Effector CD8-positive, alpha-beta T cell (primary cell): Measurements from ENCODE around the gene FIG4.
"Not testable (repeated sequence)": the region's sequence is repeated elsewhere in the genome, so short reads cannot be mapped to it uniquely, and the experiment has no call there.

Experiments
- DNase-seq: peaks from one replicate; lab custom pipeline; 2025; lab: John Stamatoyannopoulos, UW

FIG4 gene

DNA sequence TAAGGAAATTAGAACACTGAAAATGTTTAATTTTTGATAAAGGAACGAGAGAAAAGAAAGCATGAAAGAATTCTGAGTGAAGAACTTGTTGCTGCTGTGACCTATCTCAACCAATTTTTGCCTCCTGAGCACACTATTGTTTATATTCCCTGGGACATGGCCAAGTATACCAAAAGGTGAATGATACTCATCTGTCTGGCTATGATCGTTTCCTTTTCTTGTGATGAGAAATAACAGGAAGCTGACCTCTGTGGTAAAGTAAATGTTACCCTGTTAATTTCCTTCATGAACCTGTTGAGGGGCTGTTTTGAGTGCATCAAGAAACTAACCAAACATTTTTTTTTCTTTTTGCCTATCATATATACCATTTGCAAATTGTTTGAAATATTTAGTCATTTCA, 69.1 kb downstream of the FIG4 start:
- no peak for DNase-seq

DNA sequence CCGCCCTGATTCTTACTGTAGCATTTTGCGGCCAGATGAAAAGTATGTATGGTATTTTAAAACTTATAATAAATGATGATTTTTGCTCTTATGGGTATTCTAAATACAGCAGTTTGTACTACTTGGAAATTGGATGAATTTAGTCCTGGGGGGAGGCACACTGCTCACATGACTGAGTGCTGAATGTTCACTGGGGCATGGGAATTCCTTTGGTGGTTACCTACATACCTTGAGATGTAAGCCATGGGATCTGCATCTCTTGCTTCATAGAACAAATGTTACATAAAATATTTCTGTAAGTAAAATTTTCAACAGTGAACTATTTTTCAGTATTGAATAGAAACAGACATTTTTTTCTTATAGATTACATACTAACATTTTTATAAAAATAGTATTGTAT, 71.1 kb downstream of the FIG4 start:
- no peak for DNase-seq

DNA sequence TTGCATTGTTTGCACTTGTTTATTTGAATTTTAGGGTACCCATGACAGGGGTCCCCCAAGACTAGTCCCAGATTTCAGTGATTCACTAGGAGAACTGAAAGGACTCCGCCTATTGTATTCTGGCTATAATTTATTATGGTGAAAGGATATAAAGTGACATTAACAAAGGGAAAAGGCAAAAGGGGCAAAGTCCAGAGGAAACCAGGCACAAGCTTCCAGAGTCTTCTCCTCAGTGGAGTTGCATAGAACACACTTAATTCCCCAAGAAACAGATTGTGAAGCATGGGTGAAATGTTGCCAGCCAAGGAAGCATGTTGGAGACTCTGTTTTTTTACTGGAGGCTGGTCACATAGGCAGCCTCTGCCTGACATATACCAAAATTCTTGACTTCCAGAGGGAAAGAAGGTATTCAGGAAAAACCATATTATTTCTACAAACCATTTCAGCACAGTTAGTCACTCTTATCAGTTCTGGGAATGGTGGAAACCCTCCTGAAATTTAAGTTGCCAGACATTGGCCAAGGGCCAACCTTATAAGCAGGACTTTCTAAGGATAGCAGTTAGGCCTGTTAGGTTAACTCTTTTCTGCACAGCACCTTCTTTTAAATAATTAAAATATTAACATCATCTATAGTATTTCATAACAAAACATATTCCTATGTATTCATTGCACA, 71.8 kb downstream of the FIG4 start:
- no peak for DNase-seq

DNA sequence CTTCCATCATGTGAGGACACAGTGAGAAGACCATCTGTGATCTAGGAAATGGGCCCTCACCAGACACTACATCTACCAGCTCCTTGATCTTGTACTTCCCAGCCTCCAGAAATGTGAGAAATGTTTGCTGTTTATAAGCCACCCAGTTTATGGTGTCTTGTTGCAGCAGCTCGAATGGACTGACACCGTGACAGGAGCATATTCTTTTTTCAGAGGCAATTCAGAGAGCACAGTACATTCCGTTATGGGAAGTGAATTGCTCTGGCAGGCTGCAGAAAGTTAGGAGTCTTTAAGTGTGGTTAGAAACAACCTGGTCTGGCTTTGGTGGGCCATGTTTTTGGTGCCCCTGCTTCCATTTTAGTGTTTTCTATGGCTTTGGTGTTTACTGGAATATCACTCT, 75.1 kb downstream of the FIG4 start:
- DNase-seq = no peak

DNA sequence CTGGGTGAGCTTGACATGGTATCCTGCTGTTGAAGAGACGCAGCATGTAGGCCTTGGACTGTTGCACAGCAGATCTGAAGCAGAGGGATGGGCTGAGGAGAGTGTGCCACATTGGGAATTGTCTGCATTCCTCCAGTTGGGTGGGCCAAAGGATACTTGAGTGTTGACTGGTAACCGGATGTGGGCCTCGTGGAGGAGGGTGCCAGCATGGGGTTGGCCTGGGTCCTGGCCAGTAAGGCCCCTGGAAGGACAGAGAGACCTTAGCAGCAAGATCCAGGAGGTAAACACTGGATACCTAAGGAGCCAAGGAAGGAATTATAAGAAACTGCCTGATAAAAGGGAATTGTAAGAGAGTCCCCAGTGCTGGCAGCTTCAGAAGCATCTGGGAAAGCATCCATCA, 76.9 kb downstream of the FIG4 start:
- DNase-seq = no peak

DNA sequence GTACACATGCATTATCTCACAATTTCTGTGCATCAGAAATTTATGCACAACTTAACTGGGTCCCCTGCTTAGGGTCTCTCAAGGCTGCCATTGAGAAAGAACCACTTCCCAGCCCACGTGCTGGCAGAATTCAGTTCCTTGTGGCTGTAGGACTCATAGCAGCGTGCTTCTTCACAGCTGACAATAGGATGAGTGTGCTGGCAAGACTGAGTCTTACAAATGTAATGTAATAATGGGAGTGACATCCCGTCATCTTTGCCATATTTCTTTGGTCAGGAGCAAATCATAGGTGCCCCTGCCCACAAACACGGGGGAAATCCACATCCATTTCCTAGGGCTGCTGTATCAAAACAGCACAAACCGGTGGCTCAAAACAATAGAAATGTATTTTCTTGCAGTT, 77.4 kb downstream of the FIG4 start:
- DNase-seq = no peak

DNA sequence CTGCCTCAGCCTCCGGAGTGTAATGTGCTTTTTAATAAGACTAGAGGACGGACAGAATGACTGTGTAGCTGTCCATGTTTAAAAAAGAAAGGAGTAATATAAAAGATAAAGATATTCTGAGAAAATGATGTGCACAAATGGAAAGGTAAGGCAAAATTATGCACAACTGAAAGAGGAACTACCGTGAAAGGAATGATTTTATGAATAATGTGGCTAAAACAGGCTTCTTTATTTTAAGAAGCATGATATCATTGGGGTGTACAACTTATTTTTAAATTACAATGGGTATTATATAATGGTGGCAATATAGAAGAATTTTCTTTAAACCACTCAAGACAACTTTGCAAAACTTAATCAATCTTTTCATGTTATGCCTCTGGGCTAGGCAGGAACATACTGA, 78.1 kb downstream of the FIG4 start:
- no peak for DNase-seq

DNA sequence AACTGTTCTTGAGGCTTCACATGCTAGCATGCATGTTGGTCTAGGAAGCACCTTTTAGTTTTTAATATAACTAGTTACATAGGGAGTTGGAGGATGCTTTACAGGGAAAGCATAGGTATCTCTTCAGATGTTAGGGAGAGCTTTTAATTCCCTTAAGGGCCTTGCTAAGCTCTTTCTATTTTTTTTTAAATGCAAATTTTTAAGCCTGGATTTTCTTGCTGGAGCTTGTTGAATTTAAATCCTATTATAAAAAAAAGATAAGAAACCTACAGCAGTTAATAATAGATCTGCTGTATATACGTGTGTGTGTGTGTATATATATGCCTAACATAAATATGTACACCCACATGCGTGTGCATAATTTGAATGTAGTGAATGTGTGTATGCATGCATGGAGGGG, 79.0 kb downstream of the FIG4 start:
- no peak for DNase-seq

DNA sequence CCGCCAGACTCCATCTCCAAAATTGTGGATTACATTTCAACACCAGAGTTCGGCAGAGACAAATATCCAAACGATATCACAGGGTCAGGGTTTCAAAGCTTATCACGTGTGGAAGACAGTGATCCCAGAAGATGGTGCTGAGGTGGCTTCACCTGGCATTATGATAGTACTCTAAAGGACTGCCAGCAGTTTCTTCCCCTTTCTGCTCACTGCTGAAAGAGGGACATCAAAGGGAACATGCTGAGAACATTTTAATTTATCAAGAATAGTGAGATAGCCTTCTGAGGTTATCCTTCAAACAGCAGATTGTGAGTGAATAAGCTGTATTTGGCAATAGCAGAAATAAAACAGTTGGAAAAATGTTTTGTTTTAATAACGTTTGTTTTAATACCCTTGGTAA, 79.7 kb downstream of the FIG4 start:
- no peak for DNase-seq

DNA sequence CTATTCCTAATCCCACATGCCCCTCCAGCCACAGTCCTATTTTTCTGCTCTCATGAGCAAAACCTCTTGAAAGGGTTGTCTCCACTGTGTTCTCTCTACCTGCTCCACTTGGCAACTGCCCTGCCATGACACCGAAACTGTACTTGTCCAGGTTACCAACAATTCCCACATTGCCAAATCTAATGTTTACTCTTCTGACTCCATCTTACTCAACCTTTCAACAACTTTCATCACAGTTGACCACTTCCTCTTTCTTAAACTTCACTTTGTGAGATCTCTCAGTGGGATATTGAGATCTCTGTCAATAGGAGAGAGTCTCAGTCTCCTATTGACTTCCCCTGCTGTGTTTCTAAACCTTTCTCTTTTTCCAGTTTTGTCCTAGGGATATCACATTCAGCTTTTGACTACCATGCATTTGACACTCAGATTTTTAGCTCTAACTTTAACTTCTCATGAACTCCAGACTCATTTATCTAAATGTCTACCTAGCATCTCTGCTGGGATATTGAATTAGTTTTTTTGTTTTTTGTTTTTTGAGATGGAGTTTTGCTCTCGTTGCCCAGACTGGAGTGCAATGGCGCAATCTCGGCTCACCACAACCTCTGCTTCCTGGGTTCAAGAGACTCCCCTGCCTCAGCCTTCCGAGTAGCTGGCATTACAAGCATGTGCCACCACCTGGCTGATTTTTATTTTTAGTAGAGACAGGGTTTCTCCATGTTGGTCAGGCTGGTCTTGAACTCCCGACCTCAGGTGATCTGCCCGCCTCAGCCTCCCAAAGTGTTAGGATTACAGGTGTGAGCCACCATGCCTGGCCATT, 81.1 kb downstream of the FIG4 start:
- not testable (repeated sequence) for DNase-seq

DNA sequence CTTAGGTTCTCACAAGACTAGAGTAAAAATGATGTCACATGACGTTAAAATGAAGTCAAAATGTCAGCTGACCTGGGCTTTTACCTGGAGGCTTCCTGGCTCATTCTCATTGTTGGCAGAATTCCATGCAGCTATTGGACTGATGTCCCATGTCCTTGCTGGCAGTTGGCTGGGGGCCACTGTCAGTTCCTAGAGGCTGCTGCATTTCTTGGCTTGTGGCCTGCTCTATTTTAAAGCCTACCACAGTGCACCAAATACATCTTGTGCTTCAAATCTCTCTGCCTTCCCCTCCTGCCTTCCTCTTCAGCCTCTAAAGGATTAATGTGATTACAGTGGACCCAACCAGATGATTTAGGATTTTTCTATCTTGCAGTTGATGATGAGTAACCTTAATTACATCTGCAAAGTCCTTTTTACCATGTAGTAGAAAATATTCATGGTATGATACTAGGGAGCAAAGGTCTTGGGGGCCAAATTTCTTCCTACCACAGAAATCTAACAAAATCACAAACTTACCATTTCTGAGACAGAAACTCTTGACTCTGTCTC, 81.9 kb downstream of the FIG4 start:
- no peak for DNase-seq

DNA sequence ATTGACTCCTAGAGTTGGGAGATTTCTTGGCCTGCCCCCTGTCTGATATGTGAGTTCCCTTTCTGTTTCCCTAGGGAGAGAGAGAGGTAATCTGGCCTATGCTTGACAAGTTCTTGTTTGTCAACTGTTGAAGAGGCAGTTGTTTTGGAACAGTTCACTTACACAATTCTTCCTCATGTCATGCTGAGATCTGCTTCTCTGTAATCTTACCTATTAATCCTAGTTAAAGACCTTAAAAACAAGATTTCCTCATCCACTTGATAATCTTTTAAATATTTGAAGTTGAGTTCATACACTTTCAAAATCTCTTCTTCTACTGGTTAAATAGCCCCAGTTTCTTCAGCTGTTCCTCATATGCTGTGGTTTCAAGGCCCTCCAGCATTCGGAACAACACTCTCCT, 89.9 kb downstream of the FIG4 start:
- DNase-seq = no peak

DNA sequence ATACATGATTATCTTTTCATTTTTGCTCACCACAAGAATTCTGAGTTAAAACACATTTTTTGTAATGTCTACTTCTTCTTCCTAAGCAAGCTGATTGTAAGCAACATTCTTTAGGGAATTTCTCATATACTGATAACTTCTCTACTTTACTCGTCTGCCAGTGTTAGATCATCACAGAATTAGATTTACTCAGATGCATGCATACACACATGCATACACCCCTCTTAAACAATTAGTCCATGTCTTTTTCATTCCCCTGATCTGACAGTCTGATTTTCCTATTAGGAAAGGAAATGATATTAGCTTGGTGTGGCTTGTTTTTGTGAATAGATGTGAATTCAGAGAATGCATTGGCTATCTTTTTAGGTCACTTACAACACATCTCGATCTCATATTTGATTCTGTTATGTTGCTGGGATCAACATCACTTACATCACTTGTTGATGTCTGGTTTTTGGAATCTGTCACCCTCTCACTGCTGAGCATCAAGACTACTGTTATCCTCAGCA, 91.4 kb downstream of the FIG4 start:
- DNase-seq = no peak

DNA sequence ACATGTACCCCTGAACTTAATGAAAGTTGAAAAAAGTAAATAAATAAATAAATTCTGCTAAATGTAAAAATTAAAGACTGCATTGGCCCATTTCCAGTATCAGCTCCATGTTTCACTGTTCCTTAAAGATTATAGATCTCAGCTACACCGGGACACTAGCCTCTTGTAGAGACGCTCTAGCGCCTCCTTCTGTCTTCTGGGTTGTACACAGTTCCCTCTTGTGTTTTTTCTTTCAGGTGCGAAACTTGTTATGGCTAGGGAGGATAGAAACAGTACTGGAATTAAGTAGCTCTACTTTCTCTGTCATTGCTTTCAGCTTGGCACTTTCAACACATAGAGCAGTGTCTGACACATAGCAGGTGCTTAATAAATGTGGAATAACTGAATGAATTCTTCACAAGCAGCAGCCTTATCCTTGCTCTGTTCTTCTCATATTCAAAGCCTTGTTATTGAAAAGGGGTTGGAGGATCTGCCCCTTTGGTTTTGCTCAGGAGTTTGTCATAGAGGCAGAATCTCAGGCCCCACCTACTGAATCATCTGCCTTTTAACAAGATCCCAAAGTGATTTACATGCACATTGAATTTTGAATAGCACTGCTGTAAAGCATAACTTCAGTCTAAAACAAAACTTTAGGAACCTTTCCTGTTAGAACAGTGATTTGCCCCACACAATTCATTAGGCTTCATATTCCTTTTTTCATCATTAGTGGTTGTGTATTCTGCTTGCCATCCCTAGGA, 92.3 kb downstream of the FIG4 start:
- no peak for DNase-seq

DNA sequence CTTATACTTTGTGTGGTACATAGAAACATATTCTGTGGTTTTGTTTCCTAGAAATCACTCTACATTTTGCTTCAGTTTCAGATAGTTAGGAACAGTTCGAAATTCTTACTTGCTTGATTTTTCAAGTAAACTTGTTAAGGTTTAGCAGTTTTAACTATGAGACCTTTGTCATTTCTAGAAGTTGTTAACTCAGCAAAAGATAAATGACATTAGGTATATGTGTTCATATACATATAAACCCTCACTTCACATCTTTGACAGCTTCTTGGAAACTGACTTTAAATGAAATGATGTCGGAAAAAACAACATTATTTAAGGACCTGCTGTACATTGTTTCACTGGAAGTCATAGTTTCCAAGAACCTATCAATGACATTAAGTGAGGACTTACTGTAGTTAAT, 96.2 kb downstream of the FIG4 start:
- DNase-seq = no peak

DNA sequence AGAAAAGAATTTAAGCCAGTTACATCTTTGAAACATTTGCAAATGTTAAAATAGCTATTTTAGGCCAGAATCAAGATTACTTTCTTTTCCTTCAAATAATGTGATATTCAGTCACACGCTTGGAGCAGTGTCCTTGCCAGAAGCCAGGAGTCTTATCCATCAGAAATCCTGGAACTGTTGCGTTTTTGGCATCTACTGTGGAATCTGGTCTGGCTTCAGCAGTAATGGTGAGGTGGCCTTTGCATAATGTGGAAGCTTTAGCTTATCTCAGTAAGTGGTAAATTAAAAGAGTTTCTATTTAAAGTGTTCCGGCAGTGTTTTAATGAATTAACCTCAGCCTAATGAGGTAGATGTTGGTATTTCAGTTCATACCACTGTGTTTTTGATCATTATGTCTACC, 97.6 kb downstream of the FIG4 start:
- DNase-seq = no peak

DNA sequence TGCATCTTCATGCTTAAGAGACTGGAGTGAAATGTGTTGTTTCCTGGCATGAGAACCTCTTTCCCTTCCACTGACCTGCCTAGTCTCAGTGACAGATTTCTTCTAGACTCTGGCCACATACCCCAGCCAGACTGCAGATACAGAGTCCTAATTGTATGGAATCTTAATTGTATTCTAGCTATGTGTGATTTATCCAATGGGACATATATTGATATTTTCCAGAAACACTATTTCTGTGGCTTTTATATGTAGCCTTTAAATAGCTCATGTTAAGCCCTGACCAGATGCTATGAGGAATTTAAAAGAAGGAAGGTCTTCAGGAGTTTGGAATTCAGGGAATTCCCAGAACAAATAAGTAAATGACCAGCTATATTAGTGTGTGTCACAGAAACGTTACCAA, 99.0 kb downstream of the FIG4 start:
- DNase-seq = no peak

DNA sequence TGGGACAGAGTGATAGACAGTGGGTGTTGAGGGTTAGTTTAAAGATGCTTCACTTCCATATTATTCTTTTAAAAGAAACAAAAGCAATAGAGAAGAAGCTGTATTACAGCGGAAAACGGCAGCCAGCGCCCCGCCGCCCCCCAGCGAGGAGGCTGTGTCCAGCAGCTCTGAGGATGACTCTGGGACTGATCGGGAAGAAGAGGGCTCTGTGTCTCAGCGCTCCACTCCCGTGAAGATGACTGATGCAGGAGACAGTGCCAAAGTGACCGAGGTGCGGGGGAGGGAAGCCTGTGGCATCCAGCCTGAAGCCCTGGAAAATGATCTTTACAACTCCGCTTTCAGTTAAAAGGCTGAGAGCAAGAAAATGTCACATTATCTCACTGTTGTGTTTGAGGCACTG, 100.2 kb downstream of the FIG4 start:
- no peak for DNase-seq

DNA sequence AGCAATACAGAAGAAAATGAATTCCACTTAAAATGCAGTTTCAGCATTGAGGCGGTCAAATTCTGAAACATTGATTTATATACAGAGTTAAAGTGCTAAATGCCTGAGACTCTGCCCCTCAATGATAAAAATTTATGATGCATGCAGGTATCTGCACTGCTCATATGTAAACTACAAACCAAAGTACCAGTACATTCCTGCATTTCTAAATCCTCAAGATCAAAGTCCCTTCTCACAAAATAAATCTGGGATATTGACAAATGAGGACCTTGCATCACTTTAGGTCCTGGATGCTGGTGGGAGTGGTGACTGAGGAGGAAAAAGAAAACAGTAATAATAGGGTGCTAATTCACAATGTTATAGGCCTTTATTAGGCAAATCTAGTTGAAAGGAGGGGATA, 101.9 kb downstream of the FIG4 start:
- no peak for DNase-seq

DNA sequence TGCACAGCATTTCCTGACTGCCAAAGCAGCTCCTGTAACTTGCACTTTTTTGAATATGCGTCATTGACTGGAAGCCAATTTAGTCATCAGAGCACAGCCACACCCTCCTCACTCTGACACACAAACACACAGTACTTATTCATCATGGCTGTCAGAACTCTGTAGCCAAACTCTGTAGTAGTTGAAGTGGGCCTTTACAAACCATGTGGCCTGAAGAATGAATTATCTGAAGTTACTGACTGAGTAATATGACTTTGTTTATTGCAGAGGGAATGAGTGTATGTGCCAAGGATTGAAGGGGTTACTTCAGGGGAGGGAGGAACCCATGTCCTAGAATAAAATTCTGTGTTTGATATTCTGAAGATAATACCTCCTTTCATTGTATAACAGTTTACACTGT, 102.7 kb downstream of the FIG4 start:
- no peak for DNase-seq

DNA sequence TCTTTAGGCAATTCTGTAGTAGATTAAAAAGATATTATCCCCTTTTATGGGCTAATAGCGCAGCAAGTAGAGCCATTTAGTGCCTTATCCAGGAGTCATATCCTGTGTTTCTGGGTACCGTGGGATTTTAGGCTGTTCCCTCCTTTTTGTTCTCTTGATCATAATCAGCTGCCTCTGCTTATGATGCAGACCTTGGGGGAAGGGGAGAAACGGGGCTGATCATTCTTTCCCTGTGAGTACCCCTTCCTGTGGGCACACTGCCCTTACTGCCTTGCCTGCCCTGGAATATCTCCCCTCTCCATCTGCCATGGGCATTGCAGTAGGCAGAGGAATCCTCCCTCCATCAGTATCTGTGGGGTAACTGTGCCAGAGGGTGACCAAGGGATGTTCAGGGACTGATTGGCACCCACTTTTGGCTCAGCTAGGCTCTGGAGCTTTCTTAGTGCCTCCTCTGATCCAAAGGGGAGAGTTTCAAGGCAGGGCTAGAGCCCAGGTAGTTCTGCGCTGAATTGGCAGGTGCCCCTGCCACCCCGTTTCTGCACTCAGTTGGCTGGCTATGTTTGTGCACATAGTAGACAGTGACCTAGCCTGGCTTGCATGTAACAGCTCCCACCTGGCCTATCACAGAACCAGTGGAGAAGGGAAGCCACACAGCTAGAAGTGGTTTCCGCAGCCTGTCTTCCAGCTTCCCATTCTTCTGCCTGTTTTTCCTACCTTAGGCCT, 103.3 kb downstream of the FIG4 start:
- no peak for DNase-seq

DNA sequence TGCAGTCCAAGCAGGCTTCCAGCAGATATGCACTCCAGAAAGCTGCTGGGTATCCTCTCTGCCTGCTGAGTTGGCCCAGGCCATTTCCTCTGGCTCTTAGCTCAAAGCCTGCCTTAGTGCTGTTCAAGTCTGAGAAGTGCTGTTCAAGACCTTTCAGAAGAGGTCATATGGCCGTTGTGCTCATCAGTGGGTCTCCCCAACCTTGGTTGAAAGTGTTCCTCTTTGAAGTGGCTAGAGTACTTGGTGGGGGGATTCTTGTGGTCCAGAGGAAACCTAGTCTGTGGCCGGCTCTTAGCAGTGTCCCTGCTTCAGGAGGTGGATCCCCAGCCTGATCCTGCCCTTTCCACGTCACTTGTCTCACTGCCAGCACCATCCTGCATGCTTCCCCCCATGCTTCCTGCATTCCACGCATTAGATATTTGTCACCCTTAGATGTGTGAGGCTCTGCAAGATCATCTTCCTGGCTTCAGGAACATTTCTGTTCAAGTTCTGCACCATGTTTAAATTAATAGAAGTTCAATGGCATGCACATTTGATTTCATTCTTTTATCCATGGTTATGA, 105.0 kb downstream of the FIG4 start:
- no peak for DNase-seq
